ENCODE measurements around the gene ZNF304.
A peak's percentile ranks its signal among the peaks of the same experiment; 100 is the strongest.
"Not testable (repeated sequence)": the region's sequence is repeated elsewhere in the genome, so short reads cannot be mapped to it uniquely, and the experiment has no call there.

ZNF304 gene

DNA sequence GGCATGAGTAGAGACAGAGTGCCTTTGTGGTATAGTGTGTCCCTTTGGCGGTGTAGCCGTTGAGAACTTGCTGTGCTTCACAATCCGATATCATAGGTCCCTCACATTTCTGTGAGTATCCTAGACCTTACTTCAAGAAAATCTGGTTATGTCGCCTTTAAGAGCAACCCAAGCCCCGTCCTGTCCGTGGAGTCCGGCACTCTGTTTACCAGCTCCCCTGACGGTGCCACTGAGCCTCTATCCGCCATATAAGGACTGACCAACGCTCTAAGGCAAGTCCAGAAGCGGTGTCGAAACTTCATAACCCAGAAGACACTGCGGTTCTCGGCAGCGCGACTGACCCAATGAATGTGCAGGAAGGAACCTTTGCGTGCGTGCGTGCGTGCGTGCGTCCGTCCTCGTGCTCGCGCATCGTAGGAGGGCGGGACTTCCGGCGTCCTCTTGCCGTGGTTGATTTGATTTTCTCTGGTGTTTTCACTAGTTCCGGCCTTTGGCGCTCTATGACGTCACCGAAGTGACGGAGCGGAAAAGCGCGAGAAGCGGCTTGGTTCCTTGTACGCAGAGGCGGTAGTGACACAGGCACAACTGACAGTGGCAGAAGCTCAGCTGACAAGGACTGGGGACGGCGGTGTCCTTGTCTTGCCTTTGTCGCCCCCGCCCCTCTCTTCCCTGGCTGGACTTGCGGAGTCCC lies 12.1 kb downstream of the ZNF304 start, which contains the start of the genes TRAPPC2B and ZNF547:
TSS of gene TRAPPC2B (plus strand) at position 555 of the 691 bp plus-strand sequence. CDS start 1,283 bp downstream, outside the sequence.
TSS of gene ZNF547 (plus strand) at position 555 of the 691 bp plus-strand sequence. CDS start 5,005 bp downstream, outside the sequence.
- peak; percentile 98 to 99 for DNase-seq

DNA sequence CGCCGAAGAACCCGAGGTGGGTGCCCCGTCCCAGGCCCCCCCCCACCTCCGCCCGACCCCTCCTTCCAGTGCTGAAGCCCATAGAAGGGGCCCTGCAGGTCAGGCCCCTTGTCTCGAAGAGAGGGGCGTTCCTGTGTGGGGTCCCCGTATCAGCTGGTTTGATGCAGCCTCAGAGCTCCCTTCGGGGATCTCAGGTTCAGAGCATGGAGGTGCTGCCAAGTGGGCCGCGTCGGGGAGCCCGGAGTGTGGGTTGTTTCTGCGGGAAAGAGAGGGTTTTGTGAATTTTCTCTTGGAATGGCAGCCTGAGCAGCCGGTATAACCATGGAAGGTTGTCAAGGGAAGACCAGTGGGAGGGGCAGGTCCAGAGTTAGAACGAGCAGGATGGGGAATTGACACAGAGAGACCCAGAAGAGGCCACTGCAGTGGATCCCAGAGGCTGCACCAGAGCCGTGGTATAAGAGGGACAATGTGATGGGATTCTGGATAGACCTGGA lies 12.7 kb downstream of the ZNF304 start:
- DNase-seq, result no peak

- DNase-seq, result no peak
Measured at GRCh38 chr19:57366776-57367175, 15.7 kb downstream of the ZNF304 start.

DNA sequence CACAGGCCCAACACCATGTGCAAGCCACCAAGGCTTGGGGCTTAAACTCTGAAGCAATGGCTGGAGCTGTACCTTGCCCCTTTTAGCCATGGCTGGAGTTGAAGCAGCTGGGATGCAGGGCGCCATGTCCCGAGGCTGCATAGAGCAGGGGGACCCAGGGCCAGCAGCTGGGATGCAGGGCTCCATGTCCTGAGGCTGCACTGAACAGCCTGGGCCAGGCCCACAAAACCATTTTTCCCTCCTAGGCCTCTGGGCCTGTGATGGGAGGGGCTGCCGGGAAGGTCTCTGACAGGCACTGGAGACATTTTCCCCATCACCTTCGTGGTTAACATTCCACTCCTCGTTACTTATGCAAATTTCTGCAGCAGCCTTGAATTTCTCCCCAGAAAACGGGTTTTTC lies 23.1 kb downstream of the ZNF304 start:
- no peak for DNase-seq

DNA sequence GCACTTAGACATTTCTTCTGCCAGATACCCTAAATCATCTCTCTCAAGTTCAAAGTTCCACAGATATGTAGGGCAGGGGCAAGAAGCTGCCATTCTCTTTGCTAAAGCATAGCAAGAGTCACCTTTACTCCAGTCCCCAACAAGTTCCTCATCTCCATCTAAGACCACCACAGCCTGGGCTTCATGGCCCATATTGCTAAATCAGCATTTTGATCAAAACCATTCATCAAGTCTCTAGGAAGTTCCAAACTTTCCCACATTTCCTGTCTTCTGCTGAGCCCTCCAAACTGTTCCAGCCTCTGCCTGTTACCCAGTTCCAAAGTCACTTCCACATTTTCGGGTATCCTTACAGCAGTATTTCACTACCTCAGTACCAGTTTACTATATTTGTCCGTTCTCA lies 23.6 kb downstream of the ZNF304 start:
- DNase-seq, result not testable (repeated sequence)

- DNase-seq, result no peak
Measured at GRCh38 chr19:57376151-57376550, 25.1 kb downstream of the ZNF304 start.

GRCh38 chr19:57377498-57378146 lies 26.6 kb downstream of the ZNF304 start:
- no peak for DNase-seq

DNA sequence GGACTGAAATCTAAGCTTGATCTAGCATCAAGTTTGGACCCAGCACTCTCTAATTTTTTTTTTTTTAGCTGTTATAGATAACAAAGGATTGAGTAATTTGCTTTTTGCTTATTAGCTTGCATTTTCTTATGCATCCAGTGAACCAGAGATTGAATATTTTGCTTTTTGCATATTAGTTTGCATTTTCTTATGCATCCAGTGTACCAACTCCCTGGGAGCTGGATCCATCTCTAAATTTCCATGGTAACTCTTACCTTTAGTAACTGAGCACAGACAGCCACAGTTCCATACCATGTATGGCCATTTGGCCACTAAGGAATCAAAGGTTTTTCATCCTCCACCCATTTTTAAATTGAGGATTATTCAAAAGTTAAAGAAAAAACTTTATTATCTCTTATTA lies 29.9 kb downstream of the ZNF304 start:
- DNase-seq, result no peak

- no peak for DNase-seq
Measured at GRCh38 chr19:57382806-57383488, 31.9 kb downstream of the ZNF304 start.

DNA sequence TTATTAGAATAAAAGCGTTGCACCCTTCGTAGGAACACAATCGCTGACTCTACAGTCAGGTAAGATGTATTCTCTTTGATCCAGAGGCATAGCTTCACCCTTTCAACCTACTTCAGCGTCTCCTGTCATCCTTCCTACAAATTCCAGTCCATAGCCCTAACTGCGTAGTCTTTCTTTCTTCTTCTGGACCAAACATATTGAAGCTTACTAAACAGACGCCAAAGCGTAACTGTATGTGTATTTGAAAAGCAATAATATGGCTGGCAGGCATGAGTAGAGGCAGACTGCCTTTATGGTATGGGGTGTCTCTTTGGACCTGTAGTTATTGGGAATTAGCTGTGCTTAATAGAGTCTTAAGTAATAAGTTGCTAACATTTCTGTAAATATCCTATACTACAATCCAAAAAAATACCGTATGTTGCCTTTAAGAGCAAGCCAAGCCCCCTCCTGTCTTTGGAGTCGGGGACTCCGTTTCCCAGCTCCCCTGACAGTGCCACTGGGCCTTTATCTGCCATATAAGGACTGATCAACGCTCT lies 38.2 kb downstream of the ZNF304 start:
- DNase-seq, result no peak

GRCh38 chr19:57389730-57390598 lies 38.9 kb downstream of the ZNF304 start, which contains the start of gene ZNF548:
ZNF548 (plus strand) TSS chr19:57389854; CDS start chr19:57390100, 246 bp downstream.
- peak; percentile 95 to 98 for DNase-seq

DNA sequence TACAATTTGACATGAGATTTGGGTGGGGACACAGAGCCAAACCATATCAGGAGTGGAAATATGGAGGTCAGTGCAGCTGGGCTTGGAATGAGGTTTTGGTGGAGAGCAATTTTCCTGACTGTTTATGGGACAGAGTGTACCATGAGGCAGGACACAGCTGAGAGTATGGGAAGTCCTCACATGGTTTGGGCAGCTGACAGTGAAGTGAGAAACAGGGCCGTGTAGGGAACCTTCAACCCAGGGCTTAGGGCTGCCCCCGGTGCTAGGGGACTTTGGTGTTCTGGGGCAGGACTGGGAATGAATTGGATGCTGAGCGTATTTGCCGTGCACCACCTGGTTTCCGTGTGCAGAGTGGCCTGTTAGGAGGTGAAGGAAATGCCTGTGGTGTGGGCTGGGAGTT lies 44.6 kb downstream of the ZNF304 start:
- DNase-seq, result no peak

GRCh38 chr19:57398868-57399267 lies 47.8 kb downstream of the ZNF304 start:
- no peak for DNase-seq

GRCh38 chr19:57403737-57404563 lies 52.9 kb downstream of the ZNF304 start:
- DNase-seq, result no peak

GRCh38 chr19:57406516-57407123 lies 55.5 kb downstream of the ZNF304 start:
- DNase-seq, result peak; percentile 52 to 63

Data from NCI-H2081 (cell line).